Ovary (tissue), 9 donors: ENCODE results near the gene TECR. TPM values are rescaled to one million over a fixed set of nuclear protein-coding genes. Genes with fewer than 3 reads are reported as not detected.

Source experiments
- DNase-seq, 5 donors: peaks; one replicate each; pipeline ENCODE4 v3.0.0-alpha.2; 2019 to 2020
- H3K27ac ChIP-seq, 2 donors: fragments of 200-600 bp; one replicate each; pipeline versions ENCODE4 v1.5.1 to v1.8.0; 2019 to 2022
- H3K27me3 ChIP-seq: fragments of 200-600 bp; one replicate; pipeline ENCODE4 v1.8.0; 2022
- H3K36me3 ChIP-seq: fragments of 200-600 bp; sonication (generic); one replicate; pipeline ENCODE4 v1.5.1; 2019
- H3K4me1 ChIP-seq: one replicate; pipeline ENCODE4 v1.8.1; 2013; ENCODE audit warnings: mild to moderate bottlenecking, moderate library complexity; ENCODE audit not compliant: insufficient read depth
- H3K4me3 ChIP-seq: fragments of 200-600 bp; sonication (generic); one replicate; pipeline ENCODE4 v1.5.1; 2017
- H3K9me3 ChIP-seq, 2 donors: fragments of 200-600 bp in 1 of 2; sonication (generic) in 1 of 2; one replicate each; pipeline versions ENCODE4 v1.5.1 to v1.8.1; 2013 to 2019; ENCODE audit warnings: mild to moderate bottlenecking in 1 of 2, moderate library complexity in 1 of 2
- EP300 ChIP-seq: sonication (generic); formaldehyde crosslinking; IDR thresholded peaks from one replicate; pipeline ENCODE4 v1.6.1; 2017; ENCODE audit warnings: antibody characterized with exemption
- POLR2A ChIP-seq: fragments of 450-650 bp; IDR thresholded peaks from one replicate; pipeline ENCODE4 v1.6.1; 2017; ENCODE audit warnings: antibody characterized with exemption, mild to moderate bottlenecking, moderate library complexity
- WGBS, 3 donors: extraction: QIAGEN DNeasy Blood & Tissue Kit in 1 of 3; methylation state at CpG; one replicate each; pipeline versions ENCODE4 v1.1.5 to v1.1.7; 2013 to 2017; 5-methylcytosine and 5-hydroxymethylcytosine counted together
- intact Hi-C, 4 donors: fragments of 100-400 bp; cut with DNase I; formaldehyde crosslinking; loops; one replicate each; pipeline versions ENCODE4 v1.11.0 to v1.15.1; 2022 to 2023
- polyA plus RNA-seq, 2 donors: library from polyadenylated mRNA; stranded (reverse); fragments of 200-250 nt in 1 of 2; fragments of 350-450 nt in 1 of 2; fragmentation: Illumina TruSeq in 1 of 2; extraction: RNeasy Lipid Tissue Mini Kit (QIAGEN cat#74804) in 1 of 2; gene quantifications; one replicate each; pipeline ENCODE4 v1.2.3, GENCODE V29; 2013 to 2014
- total RNA-seq, 7 donors: library from RNA; depleted of rRNA in 2 of 7; stranded (reverse); fragments of >200 nt in 2 of 7; fragmentation: NEBNext Ultra II Directional in 3 of 7; extraction: Animal tissue kit (Norgen Biotek cat#: 25700) in 3 of 7; gene quantifications; one replicate each; pipeline versions ENCODE4 v1.1.0 to v1.2.4, GENCODE V29; 2016 to 2023
- TF ChIP-seq, protein P1 (sequence below), 3 donors: fragments of 450-650 bp in 2 of 3; fragments of 200-600 bp in 1 of 3; IDR thresholded peaks; one replicate each; pipeline versions ENCODE4 v1.5.1 to v1.8.0; 2016 to 2022; ENCODE audit warnings: antibody characterized with exemption in 3 of 3, mild to moderate bottlenecking in 1 of 3
- donor health status: DM: no; HTN: no; CAD: no; lungs with moderate emphysema.
- donor health status: DM: no; HTN: no; CAD: no.
- donor health status: Bipolar disorder and iron deficiency.
- donor health status: DM: yes; HTN: yes; CAD: no.
- donor health status: DM: no; HTN: no; CAD: no.
- donor health status: DM: yes; HTN: yes; CAD: no.

The TECR gene
- total and polyA plus RNA-seq, 9 donors, result 22.3 to 115 (median 92.4) TPM

DNA sequence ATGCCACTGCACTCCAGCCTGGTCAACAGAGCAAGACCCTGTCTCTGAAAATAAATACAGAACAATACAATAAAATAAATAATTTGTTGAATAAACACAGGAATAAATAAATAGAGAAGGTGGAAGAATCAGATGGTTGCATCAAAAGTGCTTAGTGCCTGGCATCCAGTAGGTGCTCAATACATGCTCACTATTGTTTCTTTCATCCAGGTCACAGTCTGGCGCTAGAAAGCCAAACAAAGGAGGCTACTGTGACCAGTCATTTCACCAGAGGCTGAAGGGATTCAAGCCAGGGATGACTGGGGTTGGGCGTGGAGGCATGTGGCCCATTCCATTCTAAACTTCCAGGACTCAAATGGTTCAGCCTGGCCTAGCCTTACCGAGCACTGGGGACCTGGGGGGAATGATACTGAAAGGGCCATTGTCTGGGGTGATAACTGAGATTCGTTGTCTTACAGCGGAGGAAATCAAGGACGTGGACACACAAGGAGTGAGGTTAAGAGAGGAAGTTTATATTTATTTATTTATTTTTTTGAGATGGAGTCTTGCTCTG lies 46.1 kb downstream of the TECR start:
- intact Hi-C loops, result no loop called here

DNA sequence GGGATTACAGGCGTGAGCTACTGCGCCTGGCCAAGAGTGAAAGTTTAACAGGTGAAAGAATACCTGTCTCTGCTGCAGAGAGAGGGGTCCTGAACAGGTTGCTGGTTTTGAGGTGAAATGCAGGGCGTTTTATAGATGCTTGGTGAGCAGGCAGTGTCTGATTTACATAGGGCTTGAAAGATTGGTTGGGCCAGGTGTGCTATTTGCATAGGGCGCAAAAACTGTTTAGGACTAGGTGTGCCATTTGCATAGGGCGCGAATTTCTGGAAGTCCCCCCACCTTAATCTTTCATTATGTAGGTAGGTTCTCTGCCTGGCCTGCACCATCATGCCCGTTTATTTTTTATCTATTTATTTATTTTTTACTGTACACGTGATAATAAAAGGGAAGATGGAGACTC lies 47.0 kb downstream of the TECR start:
- intact Hi-C loops, result no loop called here
- DNase-seq, result no peak
- H3K27ac ChIP-seq, result no peak overlapping the region
- no peaks in the 10 kb centered on the region for H3K4me1 ChIP-seq
- H3K9me3 ChIP-seq, result no peaks in the 10 kb centered on the region
- no peak for TF ChIP-seq POLR2A
- TF ChIP-seq, protein P1, sequence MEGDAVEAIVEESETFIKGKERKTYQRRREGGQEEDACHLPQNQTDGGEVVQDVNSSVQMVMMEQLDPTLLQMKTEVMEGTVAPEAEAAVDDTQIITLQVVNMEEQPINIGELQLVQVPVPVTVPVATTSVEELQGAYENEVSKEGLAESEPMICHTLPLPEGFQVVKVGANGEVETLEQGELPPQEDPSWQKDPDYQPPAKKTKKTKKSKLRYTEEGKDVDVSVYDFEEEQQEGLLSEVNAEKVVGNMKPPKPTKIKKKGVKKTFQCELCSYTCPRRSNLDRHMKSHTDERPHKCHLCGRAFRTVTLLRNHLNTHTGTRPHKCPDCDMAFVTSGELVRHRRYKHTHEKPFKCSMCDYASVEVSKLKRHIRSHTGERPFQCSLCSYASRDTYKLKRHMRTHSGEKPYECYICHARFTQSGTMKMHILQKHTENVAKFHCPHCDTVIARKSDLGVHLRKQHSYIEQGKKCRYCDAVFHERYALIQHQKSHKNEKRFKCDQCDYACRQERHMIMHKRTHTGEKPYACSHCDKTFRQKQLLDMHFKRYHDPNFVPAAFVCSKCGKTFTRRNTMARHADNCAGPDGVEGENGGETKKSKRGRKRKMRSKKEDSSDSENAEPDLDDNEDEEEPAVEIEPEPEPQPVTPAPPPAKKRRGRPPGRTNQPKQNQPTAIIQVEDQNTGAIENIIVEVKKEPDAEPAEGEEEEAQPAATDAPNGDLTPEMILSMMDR (IDR thresholded peaks at IDR 0.05), result no peak
- TF ChIP-seq EP300, result no peak
- no peaks in the 10 kb centered on the region for H3K27me3 ChIP-seq
- H3K4me3 ChIP-seq, result no peak overlapping the region
- H3K36me3 ChIP-seq, result no peaks in the 10 kb centered on the region
- 77 to 81% (median 80%) methylated on average over 8 of the region's 8 CpGs for WGBS, 3 donors

More for the DNA sequence above, 46.1 kb downstream of the TECR start:
- Histone ChIP-seq H3K36me3 (no peaks in the 10 kb centered on the region), H3K9me3 (no peaks in the 10 kb centered on the region), H3K27ac (no peak overlapping the region), H3K4me1 (peaks cover 8% of the 10 kb centered on the region), H3K4me3 (no peak overlapping the region), H3K27me3 (no peaks in the 10 kb centered on the region)
- 86 to 93% (median 92%) methylated on average over 6 of the region's 6 CpGs for WGBS, 3 donors
- no peak for DNase-seq
- TF ChIP-seq, protein P1 (IDR thresholded peaks at IDR 0.05), result no peak
- no peak for TF ChIP-seq POLR2A

DNA sequence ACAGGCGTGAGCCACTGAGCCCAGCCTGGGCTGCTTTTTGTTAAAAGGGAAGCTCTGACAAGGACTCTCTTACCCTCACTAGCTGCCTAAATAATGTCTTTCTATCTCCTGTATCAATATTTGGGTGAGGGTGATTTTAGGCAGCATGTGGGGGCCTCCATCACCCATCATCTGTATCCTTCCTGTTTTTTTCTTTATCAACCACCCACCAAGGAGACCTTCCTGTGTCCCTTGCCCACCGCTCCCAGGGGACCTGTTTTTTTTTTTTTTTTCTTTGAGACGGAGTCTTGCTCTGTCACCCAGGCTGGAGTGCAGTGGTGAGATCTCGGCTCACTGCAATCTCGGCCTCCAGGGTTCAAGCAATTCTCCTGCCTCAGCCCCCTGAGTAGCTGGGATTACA lies 47.9 kb downstream of the TECR start:
- intact Hi-C loops, result no loop called here

DNA sequence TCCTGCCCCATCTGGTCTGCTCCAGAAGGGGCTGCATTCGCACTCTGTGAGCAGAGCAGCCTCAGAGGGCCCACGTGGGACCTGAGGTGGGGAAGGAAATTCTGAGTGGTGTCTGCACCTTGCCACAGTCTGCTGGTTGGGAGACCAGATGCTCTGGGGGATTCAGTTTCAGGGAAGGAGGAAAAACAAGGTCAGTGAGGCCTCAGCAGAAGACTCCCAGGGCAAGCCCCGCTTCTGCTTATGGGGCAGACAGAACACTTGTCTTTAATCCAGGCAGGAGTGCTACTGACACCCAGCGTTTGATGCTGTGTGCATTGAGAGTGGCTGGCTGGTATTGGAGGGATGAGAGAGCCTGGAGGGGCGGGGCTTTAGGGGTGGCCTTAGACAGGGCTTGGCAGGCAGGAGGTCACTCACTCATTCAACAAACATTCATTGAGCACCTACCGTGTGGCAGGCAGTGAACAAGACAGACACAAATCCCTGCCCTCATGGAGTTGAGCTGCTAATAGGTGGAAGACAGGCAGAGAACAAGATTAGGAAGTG lies 48.6 kb downstream of the TECR start:
- intact Hi-C loops, result no loop called here
- WGBS, 3 donors, result 46 to 56% (median 52%) methylated on average over 6 of the region's 6 CpGs

More for the DNA sequence above, 47.9 kb downstream of the TECR start:
- Histone ChIP-seq H3K36me3 (no peaks in the 10 kb centered on the region), H3K4me3 (no peak overlapping the region), H3K4me1 (no peaks in the 10 kb centered on the region), H3K9me3 (no peaks in the 10 kb centered on the region), H3K27me3 (no peaks in the 10 kb centered on the region), H3K27ac (no peak overlapping the region)
- WGBS, 3 donors, result 79 to 82% (median 79%) methylated on average over 5 of the region's 5 CpGs
- no peak for TF ChIP-seq POLR2A
- no peak for TF ChIP-seq EP300
- TF ChIP-seq, protein P1 (IDR thresholded peaks at IDR 0.05), result no peak
- no peak for DNase-seq

More for the DNA sequence above, 48.6 kb downstream of the TECR start:
- H3K27me3 ChIP-seq, result no peaks in the 10 kb centered on the region
- no peaks in the 10 kb centered on the region for H3K4me1 ChIP-seq
- no peak overlapping the region for H3K27ac ChIP-seq
- no peak for TF ChIP-seq POLR2A
- TF ChIP-seq, protein P1 (IDR thresholded peaks at IDR 0.05), result no peak
- TF ChIP-seq EP300, result no peak
- no peak for DNase-seq
- H3K9me3 ChIP-seq, result no peaks in the 10 kb centered on the region
- no peak overlapping the region for H3K4me3 ChIP-seq
- H3K36me3 ChIP-seq, result no peaks in the 10 kb centered on the region
